SH-SY5Y (cell line): ENCODE data around the gene ADCY7.

ENCODE experiments used
- GATA2 ChIP-seq: IDR thresholded peaks from 2 replicates; pipeline ENCODE4 v1.6.1; 2011; ENCODE audit warnings: mild to moderate bottlenecking, low read depth, low read length
- GATA3 ChIP-seq: IDR thresholded peaks from 2 replicates; pipeline ENCODE4 v1.6.1; 2011; ENCODE audit warnings: low read depth, mild to moderate bottlenecking, low read length, moderate library complexity

- no peak for TF ChIP-seq GATA3
- TF ChIP-seq GATA2, result no peak
Measured at GRCh38 chr16:50294955-50295354, 28.6 kb downstream of the ADCY7 start.
